GM12873 (cell line): ENCODE measurements around the gene ZNF521.

Experiments used
- TF ChIP-seq, protein P1 (sequence below): IDR thresholded peaks from 2 replicates; pipeline ENCODE4 v1.5.1; 2012; ENCODE audit warnings: low read depth, mild to moderate bottlenecking, moderate library complexity, low read length, control low read depth; ENCODE audit not compliant: insufficient read depth; ENCODE audit errors: missing control alignments

ZNF521 gene

DNA sequence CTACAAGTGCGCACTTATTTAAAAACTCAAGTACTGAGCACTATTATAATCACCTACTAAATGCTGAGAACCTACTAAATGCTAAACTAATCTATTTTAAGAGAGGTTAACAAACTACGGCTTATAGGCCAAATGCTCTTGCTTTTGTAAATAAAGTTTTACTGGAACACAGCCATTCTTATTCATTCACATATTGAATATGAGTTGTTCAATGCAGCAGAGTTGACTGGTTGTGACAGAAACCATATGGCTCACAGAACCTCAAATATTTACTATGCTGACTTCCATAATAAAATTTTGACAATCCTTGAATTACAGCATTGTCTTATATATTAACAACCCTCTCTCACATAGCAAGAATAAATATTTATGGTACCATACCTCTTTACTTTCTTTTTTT is 103.2 kb downstream of the ZNF521 start:
- TF ChIP-seq, protein P1, sequence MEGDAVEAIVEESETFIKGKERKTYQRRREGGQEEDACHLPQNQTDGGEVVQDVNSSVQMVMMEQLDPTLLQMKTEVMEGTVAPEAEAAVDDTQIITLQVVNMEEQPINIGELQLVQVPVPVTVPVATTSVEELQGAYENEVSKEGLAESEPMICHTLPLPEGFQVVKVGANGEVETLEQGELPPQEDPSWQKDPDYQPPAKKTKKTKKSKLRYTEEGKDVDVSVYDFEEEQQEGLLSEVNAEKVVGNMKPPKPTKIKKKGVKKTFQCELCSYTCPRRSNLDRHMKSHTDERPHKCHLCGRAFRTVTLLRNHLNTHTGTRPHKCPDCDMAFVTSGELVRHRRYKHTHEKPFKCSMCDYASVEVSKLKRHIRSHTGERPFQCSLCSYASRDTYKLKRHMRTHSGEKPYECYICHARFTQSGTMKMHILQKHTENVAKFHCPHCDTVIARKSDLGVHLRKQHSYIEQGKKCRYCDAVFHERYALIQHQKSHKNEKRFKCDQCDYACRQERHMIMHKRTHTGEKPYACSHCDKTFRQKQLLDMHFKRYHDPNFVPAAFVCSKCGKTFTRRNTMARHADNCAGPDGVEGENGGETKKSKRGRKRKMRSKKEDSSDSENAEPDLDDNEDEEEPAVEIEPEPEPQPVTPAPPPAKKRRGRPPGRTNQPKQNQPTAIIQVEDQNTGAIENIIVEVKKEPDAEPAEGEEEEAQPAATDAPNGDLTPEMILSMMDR: no peak

DNA sequence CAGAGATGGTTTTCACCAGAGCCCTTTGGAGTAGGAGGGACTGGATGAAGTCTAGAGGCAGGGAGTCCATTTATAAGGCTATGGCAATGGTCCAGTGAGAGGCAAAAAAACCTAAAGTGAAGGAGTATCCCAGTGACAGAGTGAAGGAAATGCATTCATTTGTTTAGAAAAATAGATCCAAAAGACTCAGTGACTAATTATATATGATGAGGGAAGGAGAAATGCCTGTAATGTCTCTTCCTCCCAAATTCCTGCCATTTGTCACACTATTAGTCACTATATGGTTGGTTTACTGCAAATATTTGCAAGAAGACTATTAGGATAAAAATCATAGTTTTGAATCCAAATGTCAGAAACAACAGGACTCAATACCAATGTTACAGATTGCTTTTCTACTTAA is 104.2 kb downstream of the ZNF521 start:
- TF ChIP-seq, protein P1: no peak

DNA sequence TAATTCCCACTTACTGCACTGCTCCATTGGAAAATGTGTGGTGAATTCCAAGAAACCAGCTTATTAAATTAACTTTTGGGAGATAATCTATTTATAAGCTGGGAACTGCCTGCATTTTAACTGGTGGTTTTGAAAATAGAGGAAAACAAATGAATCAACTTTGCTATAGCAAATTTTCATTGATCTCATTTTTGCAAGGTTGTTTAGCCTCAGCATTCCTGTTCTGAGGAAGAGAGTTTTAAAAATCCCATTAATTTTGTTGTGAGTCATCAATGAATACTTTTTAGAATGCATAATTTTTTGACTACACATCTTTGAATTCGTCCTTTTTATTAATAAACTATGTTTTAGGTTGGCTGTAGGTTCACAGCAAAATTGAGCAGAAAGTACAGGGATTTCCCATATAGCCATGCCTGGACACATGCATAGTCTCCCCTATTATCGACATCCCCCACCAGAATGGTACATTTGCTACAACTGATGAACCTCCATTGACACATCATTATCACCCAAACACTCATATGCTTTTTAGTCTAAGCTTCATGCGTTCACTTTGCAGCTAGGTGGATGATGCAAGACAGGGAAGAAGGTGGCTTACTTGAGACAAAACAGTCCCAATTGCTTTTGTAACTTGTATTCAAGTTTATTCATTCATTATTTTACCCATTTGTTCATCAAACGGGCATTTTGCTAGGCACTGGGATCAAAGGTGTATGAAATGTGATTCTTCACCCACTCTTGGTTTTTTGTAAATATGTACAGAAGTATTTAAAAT is 106.9 kb downstream of the ZNF521 start:
- TF ChIP-seq, protein P1: no peak

DNA sequence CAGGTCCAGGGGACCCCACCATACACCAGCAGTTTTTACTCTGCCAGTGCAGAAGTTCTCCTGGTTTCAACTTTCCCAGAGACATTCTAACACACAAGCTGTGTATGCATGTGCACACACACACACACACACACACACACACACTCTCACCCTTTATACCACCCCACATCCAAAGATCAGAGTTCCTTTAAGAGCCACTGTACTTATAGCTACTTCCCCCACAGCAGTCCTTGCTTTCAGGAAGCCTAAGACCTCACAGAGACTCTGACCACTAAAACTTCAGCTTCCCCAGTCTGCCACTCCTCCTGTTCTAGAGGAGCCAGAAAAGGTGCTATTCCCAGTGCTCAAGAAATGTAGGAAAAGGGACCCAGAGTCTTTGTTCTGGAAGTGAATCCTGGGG is 107.8 kb downstream of the ZNF521 start:
- TF ChIP-seq, protein P1: no peak

DNA sequence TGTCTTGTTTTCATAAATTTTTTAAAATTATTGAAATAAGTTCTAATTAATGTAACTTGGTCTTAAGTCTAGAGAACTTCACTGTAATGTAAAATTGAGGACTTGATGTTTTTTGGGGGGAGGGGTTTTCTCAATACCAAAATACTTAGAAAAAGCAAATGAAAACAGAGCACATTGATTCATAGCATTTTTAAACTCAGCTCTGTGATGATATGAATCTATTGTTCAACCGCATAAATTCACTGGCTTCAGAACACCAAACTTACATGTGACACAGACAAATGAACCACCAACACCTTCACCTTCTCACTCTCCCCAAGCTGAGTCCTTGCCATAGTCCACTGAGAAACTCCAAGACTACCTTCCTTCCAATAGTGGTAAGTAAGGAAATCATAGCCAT is 108.2 kb downstream of the ZNF521 start:
- TF ChIP-seq, protein P1: no peak

DNA sequence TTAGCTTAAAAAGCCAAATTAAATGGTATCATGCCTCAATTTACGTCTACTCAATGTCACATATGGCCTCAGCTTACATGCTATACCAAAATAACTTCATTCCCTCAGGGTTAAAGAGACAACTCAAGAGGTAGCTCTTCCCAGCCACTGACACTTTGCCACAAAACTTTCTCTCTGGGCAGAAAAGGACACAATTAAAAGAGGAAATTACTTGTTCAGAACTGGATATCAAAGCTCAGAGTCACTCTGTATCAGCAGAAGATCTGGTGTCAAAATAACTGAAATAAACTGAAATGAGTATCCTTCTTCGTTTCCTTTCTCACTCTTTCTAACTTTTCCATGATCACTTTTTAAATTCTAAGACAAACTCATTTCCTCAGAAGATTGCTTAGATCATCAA is 108.7 kb downstream of the ZNF521 start:
- TF ChIP-seq, protein P1: no peak

DNA sequence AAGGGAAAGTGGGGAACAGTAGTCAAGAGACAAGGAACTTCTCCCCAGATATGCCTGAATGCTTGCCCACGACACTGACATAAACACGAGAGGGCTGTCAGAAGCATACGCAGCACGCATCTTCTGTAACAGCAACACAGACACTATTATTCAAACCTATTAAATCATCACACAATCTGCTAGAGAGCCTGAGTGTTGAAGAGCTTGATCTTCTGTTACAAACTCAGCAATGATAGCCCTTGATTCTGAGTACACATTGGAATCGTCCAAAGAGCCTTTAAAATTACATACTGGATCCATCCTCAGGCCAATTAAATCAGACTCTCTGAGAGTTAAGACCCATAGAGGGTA is 111.6 kb downstream of the ZNF521 start:
- TF ChIP-seq, protein P1: no peak
